NCI-H2196 (cell line): ENCODE results near the gene RELT.
A peak's percentile ranks its signal among the peaks of the same experiment; 100 is the strongest.

Source experiments
- DNase-seq: peaks from one replicate; lab custom pipeline; 2025; ENCODE audit not compliant: unreplicated experiment; lab: John Stamatoyannopoulos, UW

Gene RELT

GRCh38 chr11:73401924-73402833 lies 26.0 kb downstream of the RELT start:
- no peak for DNase-seq

GRCh38 chr11:73402834-73403185 lies 26.6 kb downstream of the RELT start:
- peak; percentile 26 for DNase-seq

- DNase-seq = no peak
Measured at GRCh38 chr11:73403541-73403940, 27.3 kb downstream of the RELT start.

GRCh38 chr11:73404048-73404447 lies 27.8 kb downstream of the RELT start:
- peak; percentile 53 for DNase-seq

- DNase-seq = no peak
Measured at GRCh38 chr11:73404506-73405145, 28.4 kb downstream of the RELT start.

- no peak for DNase-seq
Measured at GRCh38 chr11:73405146-73405510, 28.9 kb downstream of the RELT start.

- no peak for DNase-seq
Measured at GRCh38 chr11:73406131-73406530, 29.9 kb downstream of the RELT start.

- DNase-seq = no peak
Measured at GRCh38 chr11:73406619-73407018, 30.4 kb downstream of the RELT start.

- no peak for DNase-seq
Measured at GRCh38 chr11:73409431-73409830, 33.2 kb downstream of the RELT start.

- no peak for DNase-seq
Measured at GRCh38 chr11:73410627-73411026, 34.4 kb downstream of the RELT start.

GRCh38 chr11:73411031-73411430 lies 34.8 kb downstream of the RELT start:
- DNase-seq = no peak

GRCh38 chr11:73412308-73412707 lies 36.1 kb downstream of the RELT start:
- no peak for DNase-seq

- no peak for DNase-seq
Measured at GRCh38 chr11:73413256-73413655, 37.1 kb downstream of the RELT start.

- no peak for DNase-seq
Measured at GRCh38 chr11:73414977-73415651, 38.9 kb downstream of the RELT start.

- DNase-seq = no peak
Measured at GRCh38 chr11:73415854-73416615, 39.8 kb downstream of the RELT start.

- no peak for DNase-seq
Measured at GRCh38 chr11:73416786-73417185, 40.6 kb downstream of the RELT start.

GRCh38 chr11:73420136-73420535 lies 43.9 kb downstream of the RELT start:
- DNase-seq = no peak

- DNase-seq = no peak
Measured at GRCh38 chr11:73422886-73423285, 46.7 kb downstream of the RELT start.

GRCh38 chr11:73423506-73423905 lies 47.3 kb downstream of the RELT start:
- no peak for DNase-seq

- DNase-seq = no peak
Measured at GRCh38 chr11:73425108-73425507, 48.9 kb downstream of the RELT start.

GRCh38 chr11:73426219-73426850 lies 50.1 kb downstream of the RELT start:
- DNase-seq = no peak
